ENCODE measurements around the gene FAXC.
A peak's percentile ranks its signal among the peaks of the same experiment; 100 is the strongest.

DNA sequence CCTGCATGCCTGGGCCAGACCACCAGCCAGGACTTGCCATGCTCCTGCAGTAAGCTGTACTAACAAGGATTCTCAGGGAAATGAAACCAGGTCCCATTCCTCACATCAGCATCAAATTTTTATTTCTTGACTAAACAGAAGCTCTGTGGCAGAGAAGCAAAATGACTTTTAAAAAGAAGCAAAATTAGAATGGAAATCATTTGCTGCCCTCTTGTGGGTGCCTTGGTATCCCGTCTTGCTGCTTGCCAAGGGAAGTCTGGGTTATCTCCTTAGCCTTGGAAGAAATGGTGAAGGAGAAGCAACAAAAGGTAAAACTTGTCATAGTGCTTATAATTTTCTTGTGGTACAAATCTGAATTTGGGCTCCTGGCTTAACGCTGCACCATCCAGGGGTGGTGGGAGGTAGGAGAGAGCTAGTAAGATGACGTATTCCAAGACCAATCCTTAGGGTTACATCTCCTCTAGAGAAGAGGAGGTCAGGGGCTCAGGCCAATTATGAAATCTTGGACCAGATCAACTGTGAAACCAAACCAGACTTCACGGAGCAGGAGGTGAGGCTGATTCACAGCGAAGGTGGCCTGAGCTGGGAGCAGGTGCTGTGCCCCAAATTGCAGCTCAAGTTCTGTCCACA, 107.5 kb downstream of the FAXC start:
- TF ChIP-seq, protein P1, sequence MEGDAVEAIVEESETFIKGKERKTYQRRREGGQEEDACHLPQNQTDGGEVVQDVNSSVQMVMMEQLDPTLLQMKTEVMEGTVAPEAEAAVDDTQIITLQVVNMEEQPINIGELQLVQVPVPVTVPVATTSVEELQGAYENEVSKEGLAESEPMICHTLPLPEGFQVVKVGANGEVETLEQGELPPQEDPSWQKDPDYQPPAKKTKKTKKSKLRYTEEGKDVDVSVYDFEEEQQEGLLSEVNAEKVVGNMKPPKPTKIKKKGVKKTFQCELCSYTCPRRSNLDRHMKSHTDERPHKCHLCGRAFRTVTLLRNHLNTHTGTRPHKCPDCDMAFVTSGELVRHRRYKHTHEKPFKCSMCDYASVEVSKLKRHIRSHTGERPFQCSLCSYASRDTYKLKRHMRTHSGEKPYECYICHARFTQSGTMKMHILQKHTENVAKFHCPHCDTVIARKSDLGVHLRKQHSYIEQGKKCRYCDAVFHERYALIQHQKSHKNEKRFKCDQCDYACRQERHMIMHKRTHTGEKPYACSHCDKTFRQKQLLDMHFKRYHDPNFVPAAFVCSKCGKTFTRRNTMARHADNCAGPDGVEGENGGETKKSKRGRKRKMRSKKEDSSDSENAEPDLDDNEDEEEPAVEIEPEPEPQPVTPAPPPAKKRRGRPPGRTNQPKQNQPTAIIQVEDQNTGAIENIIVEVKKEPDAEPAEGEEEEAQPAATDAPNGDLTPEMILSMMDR (IDR thresholded peaks at IDR 0.05), result peak in 1 of 2 donors; percentile 9
- TF ChIP-seq POLR2AphosphoS5 (IDR thresholded peaks at IDR 0.05) (no peak), POLR2A (IDR thresholded peaks at IDR 0.05) (no peak)

Data from suprapubic skin (tissue), 4 donors.